GM23338 (cell line): ENCODE measurements around the gene SPHK1. TPM values are rescaled to one million over a fixed set of nuclear protein-coding genes. Genes with fewer than 3 reads are reported as not detected.
A peak's percentile ranks its signal among the peaks of the same experiment; 100 is the strongest.

Experiments used
- ATAC-seq: fragments of 200-7000 bp; cut with Tn5 transposase; 3 replicates; pipeline ENCODE4 v1.9.1; 2020
- DNase-seq: peaks from one replicate; pipeline ENCODE4 v3.0.0-alpha.2; 2015; ENCODE audit warnings: low spot score
- H2AFZ ChIP-seq: fragments of 200-600 bp; sonication (generic); 2 replicates; pipeline ENCODE4 v1.8.0; 2016; ENCODE audit warnings: antibody characterized with exemption, mild to moderate bottlenecking, moderate library complexity
- H3F3A ChIP-seq: fragments of 200-600 bp; sonication (generic); replicated peaks from 2 replicates; pipeline ENCODE4 v1.8.0; 2017; ENCODE audit warnings: antibody characterized with exemption, mixed run types, low read depth
- H3K27ac ChIP-seq: fragments of 200-600 bp; sonication (generic); 2 replicates; pipeline ENCODE4 v1.6.1; 2016; ENCODE audit warnings: low read depth
- H3K27me3 ChIP-seq: fragments of 200-600 bp; sonication (generic); 2 replicates; pipeline ENCODE4 v1.8.0; 2016; ENCODE audit warnings: mild to moderate bottlenecking, mixed run types, moderate library complexity; ENCODE audit not compliant: insufficient read depth
- H3K36me3 ChIP-seq: fragments of 200-600 bp; sonication (generic); 2 replicates; pipeline ENCODE4 v1.8.0; 2016; ENCODE audit warnings: mild to moderate bottlenecking; ENCODE audit not compliant: insufficient read depth
- H3K4me1 ChIP-seq: fragments of 200-600 bp; sonication (generic); 2 replicates; pipeline ENCODE4 v1.8.0; 2016; ENCODE audit warnings: mild to moderate bottlenecking, moderate library complexity; ENCODE audit not compliant: insufficient read depth
- H3K4me2 ChIP-seq: fragments of 200-600 bp; sonication (generic); 2 replicates; pipeline ENCODE4 v1.7.1; 2017; ENCODE audit warnings: mixed run types
- H3K4me3 ChIP-seq: fragments of 200-600 bp; sonication (generic); 2 replicates; pipeline ENCODE4 v1.6.1; 2016; ENCODE audit warnings: mixed run types
- H3K79me2 ChIP-seq: fragments of 200-600 bp; sonication (generic); replicated peaks from 2 replicates; pipeline ENCODE4 v1.8.0; 2017; ENCODE audit warnings: mild to moderate bottlenecking; ENCODE audit not compliant: insufficient read depth
- H3K9me2 ChIP-seq: fragments of 200-600 bp; sonication (generic); 2 replicates; pipeline ENCODE4 v1.8.0; 2017; ENCODE audit not compliant: insufficient read depth
- H4K20me1 ChIP-seq: fragments of 200-600 bp; sonication (generic); replicated peaks from 2 replicates; pipeline ENCODE4 v1.8.0; 2017; ENCODE audit warnings: mild to moderate bottlenecking; ENCODE audit not compliant: insufficient read depth
- H3K27ac Mint-ChIP-seq: 2 replicates; pipeline ENCODE4 v1.8.0; 2020; ENCODE audit warnings: inconsistent platforms, mild to moderate bottlenecking, moderate library complexity, mixed read lengths
- H3K27me3 Mint-ChIP-seq: 3 replicates; pipeline ENCODE4 v1.8.0; 2022; ENCODE audit warnings: low read depth, mild to moderate bottlenecking, moderate library complexity, mixed read lengths, inconsistent platforms; ENCODE audit not compliant: insufficient read depth, poor library complexity
- H3K36me3 Mint-ChIP-seq: 3 replicates; pipeline ENCODE4 v1.8.0; 2021; ENCODE audit warnings: low read depth, mild to moderate bottlenecking, inconsistent platforms, moderate library complexity, mixed read lengths
- H3K4me1 Mint-ChIP-seq: 3 replicates; pipeline ENCODE4 v1.8.0; 2020; ENCODE audit warnings: mild to moderate bottlenecking, inconsistent platforms, mixed read lengths
- H3K4me3 Mint-ChIP-seq: 3 replicates; pipeline ENCODE4 v1.8.0; 2021; ENCODE audit warnings: moderate library complexity, mild to moderate bottlenecking, inconsistent platforms, mixed read lengths
- H3K9me3 Mint-ChIP-seq: 3 replicates; pipeline ENCODE4 v1.8.0; 2020; ENCODE audit warnings: moderate library complexity, mild to moderate bottlenecking, inconsistent platforms, mixed read lengths
- CREB1 ChIP-seq: fragments of 250-450 bp; sonication (Bioruptor Pico); IDR thresholded peaks from 2 replicates; pipeline ENCODE4 v1.5.0; 2020; ENCODE audit warnings: low read depth, mild to moderate bottlenecking, moderate library complexity
- CTCF ChIP-seq, 2 experiments: fragments of 200-600 bp in 1 of 2; sonication (generic) in 1 of 2; conservative IDR thresholded peaks; 2 replicates each; pipeline versions ENCODE4 v1.5.1 to v1.6.1; 2016 to 2017; ENCODE audit warnings: antibody characterized with exemption in 2 of 2, low read depth in 2 of 2, mild to moderate bottlenecking in 2 of 2, moderate library complexity in 1 of 2
- EZH2 ChIP-seq: fragments of 200-600 bp; sonication (generic); IDR thresholded peaks from one replicate; pipeline ENCODE4 v1.8.0; 2017; ENCODE audit warnings: antibody characterized with exemption, mild to moderate bottlenecking, low read depth; ENCODE audit not compliant: unreplicated experiment
- EZH2phosphoT487 ChIP-seq: fragments of 200-600 bp; sonication (generic); IDR thresholded peaks from one replicate; pipeline ENCODE4 v1.8.1; 2018; ENCODE audit warnings: antibody characterized with exemption; ENCODE audit not compliant: unreplicated experiment
- JUNB ChIP-seq: IDR thresholded peaks from one replicate; pipeline ENCODE4 v1.6.1; 2016; ENCODE audit warnings: antibody characterized with exemption; ENCODE audit not compliant: unreplicated experiment
- NANOG ChIP-seq: IDR thresholded peaks from 2 replicates; pipeline ENCODE4 v1.6.1; 2016; ENCODE audit warnings: antibody characterized with exemption, borderline replicate concordance
- POLR2AphosphoS5 ChIP-seq: IDR thresholded peaks from 2 replicates; pipeline ENCODE4 v1.6.1; 2016; ENCODE audit warnings: antibody characterized with exemption, low read depth
- STAT1 ChIP-seq: IDR thresholded peaks from one replicate; pipeline ENCODE4 v1.6.1; 2016; ENCODE audit warnings: antibody characterized with exemption; ENCODE audit not compliant: unreplicated experiment
- ZNF114 ChIP-seq: fragments of 250-450 bp; sonication (Bioruptor Pico); IDR thresholded peaks from 2 replicates; pipeline ENCODE4 v1.5.0; 2020; ENCODE audit warnings: mild to moderate bottlenecking, moderate library complexity
- ZNF331 ChIP-seq: fragments of 250-450 bp; sonication (Bioruptor Pico); IDR thresholded peaks from 2 replicates; pipeline ENCODE4 v1.5.0; 2020; ENCODE audit warnings: low read depth, mild to moderate bottlenecking, moderate library complexity
- ZNF462 ChIP-seq: fragments of 250-450 bp; sonication (Bioruptor Pico); IDR thresholded peaks from 2 replicates; pipeline ENCODE4 v1.5.0; 2020; ENCODE audit warnings: mild to moderate bottlenecking, moderate library complexity
- polyA plus RNA-seq: library from polyadenylated mRNA; unstranded; fragments of >200 nt; fragmentation: Nextera tagmentation; extraction: Ambion mirVana; gene quantifications from 2 replicates; pipeline ENCODE4 v1.2.1, GENCODE V29; 2016
- total RNA-seq: library from RNA; depleted of rRNA; stranded (reverse); fragments of >200 nt; shearing (Covaris generic); gene quantifications from 2 replicates; pipeline ENCODE4 v1.2.3, GENCODE V29; 2014
- TF ChIP-seq, protein P1 (sequence below): IDR thresholded peaks from 2 replicates; pipeline ENCODE4 v1.6.1; 2016; ENCODE audit warnings: antibody characterized with exemption
- TF ChIP-seq, protein P2 (sequence below): IDR thresholded peaks from one replicate; pipeline ENCODE4 v1.6.1; 2018; ENCODE audit warnings: antibody characterized with exemption; ENCODE audit not compliant: unreplicated experiment

The SPHK1 gene
- total and polyA plus RNA-seq, 2 experiments from 2014 or later: 1.3 to 3.2 TPM

DNA sequence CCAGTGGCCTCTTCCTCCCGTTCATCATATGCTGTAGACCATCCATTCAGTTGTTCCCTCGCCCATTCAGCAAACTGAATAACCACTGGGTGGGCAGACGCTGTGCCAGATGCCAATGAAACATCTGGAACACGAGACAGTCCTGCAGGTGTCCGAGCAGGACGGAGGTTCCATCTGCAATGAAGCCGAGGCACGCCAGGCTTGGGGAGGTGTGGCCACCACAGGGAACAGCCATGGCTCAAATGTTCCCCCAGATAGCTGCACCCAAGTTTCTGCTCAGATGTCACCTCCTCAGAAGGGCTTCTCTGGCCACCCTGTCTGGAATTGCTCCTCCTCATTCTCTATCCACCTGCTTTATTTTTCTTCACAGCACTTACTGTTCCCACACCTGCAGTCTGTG is 38.0 kb downstream of the SPHK1 start:
- Histone ChIP-seq H4K20me1 (peaks cover 54% of the 10 kb centered on the region), H2AFZ (no peak overlapping the region), H3K27me3 (no peaks in the 10 kb centered on the region), H3K36me3 (no peaks in the 10 kb centered on the region), H3K4me3 (no peak overlapping the region), H3K4me2 (no peak overlapping the region), H3K79me2 (peaks cover 95% of the 10 kb centered on the region), H3K9me2 (no peaks in the 10 kb centered on the region; the same call in 1 of the 2 replicates), H3K4me1 (peaks cover 35% of the 10 kb centered on the region), H3F3A (peaks cover 3% of the 10 kb centered on the region; the same call in 1 of the 2 replicates), H3K27ac (0 out of 2 replicates have a peak overlapping the region, but pooled peaks have one; percentile 66)
- Mint-ChIP-seq H3K9me3 (no peaks in the 10 kb centered on the region; the same call in 2 of the 3 replicates), H3K4me3 (no peak overlapping the region), H3K27me3 (peaks cover 7% of the 10 kb centered on the region), H3K36me3 (peaks cover 24% of the 10 kb centered on the region), H3K4me1 (peaks cover 43% of the 10 kb centered on the region), H3K27ac (no peak overlapping the region)
- DNase-seq (no peak), ATAC-seq (no peak)
- no peak for TF ChIP-seq EZH2phosphoT487
- TF ChIP-seq NANOG: no peak
- no peak for TF ChIP-seq STAT1
- TF ChIP-seq CREB1: no peak
- TF ChIP-seq EZH2: no peak
- no peak for TF ChIP-seq ZNF331 (CRISPR knock-in tag)
- TF ChIP-seq ZNF462 (CRISPR knock-in tag): no peak
- no peak for TF ChIP-seq CTCF (conservative IDR thresholded peaks at IDR 0.05; ENCODE audit: low read depth in 2 of 2)
- no peak for TF ChIP-seq POLR2AphosphoS5
- TF ChIP-seq ZNF114 (CRISPR knock-in tag): no peak
- TF ChIP-seq, protein P1, sequence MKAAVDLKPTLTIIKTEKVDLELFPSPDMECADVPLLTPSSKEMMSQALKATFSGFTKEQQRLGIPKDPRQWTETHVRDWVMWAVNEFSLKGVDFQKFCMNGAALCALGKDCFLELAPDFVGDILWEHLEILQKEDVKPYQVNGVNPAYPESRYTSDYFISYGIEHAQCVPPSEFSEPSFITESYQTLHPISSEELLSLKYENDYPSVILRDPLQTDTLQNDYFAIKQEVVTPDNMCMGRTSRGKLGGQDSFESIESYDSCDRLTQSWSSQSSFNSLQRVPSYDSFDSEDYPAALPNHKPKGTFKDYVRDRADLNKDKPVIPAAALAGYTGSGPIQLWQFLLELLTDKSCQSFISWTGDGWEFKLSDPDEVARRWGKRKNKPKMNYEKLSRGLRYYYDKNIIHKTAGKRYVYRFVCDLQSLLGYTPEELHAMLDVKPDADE: no peak
- TF ChIP-seq JUNB: no peak
- TF ChIP-seq, protein P2, sequence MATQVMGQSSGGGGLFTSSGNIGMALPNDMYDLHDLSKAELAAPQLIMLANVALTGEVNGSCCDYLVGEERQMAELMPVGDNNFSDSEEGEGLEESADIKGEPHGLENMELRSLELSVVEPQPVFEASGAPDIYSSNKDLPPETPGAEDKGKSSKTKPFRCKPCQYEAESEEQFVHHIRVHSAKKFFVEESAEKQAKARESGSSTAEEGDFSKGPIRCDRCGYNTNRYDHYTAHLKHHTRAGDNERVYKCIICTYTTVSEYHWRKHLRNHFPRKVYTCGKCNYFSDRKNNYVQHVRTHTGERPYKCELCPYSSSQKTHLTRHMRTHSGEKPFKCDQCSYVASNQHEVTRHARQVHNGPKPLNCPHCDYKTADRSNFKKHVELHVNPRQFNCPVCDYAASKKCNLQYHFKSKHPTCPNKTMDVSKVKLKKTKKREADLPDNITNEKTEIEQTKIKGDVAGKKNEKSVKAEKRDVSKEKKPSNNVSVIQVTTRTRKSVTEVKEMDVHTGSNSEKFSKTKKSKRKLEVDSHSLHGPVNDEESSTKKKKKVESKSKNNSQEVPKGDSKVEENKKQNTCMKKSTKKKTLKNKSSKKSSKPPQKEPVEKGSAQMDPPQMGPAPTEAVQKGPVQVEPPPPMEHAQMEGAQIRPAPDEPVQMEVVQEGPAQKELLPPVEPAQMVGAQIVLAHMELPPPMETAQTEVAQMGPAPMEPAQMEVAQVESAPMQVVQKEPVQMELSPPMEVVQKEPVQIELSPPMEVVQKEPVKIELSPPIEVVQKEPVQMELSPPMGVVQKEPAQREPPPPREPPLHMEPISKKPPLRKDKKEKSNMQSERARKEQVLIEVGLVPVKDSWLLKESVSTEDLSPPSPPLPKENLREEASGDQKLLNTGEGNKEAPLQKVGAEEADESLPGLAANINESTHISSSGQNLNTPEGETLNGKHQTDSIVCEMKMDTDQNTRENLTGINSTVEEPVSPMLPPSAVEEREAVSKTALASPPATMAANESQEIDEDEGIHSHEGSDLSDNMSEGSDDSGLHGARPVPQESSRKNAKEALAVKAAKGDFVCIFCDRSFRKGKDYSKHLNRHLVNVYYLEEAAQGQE: no peak
